Liver (tissue), 9 donors: ENCODE results near the gene POU5F1. TPM values are rescaled to one million over a fixed set of nuclear protein-coding genes. Genes with fewer than 3 reads are reported as not detected.

ENCODE experiments used
- DNase-seq: peaks from one replicate; pipeline ENCODE4 v3.0.0-alpha.2; 2017; ENCODE audit warnings: low spot score
- H3K27ac ChIP-seq, 2 donors: one replicate each; pipeline ENCODE4 v1.7.0; 2013; ENCODE audit warnings: inconsistent platforms in 2 of 2, low read length in 2 of 2, control low read depth in 1 of 2, low read depth in 1 of 2, mild to moderate bottlenecking in 1 of 2
- H3K27me3 ChIP-seq, 4 donors: one replicate each; pipeline versions ENCODE4 v1.6.1 to v1.7.0; 2013; ENCODE audit warnings: low read length in 3 of 4, inconsistent platforms in 1 of 4, mild to moderate bottlenecking in 1 of 4, moderate library complexity in 1 of 4; ENCODE audit not compliant: control insufficient read depth in 4 of 4, insufficient read depth in 4 of 4
- H3K36me3 ChIP-seq, 4 donors: one replicate each; pipeline versions ENCODE4 v1.6.1 to v1.7.0; 2013; ENCODE audit warnings: low read length in 3 of 4, mild to moderate bottlenecking in 3 of 4, low read depth in 1 of 4, moderate library complexity in 1 of 4; ENCODE audit not compliant: control insufficient read depth in 4 of 4, insufficient read depth in 3 of 4
- H3K4me1 ChIP-seq, 4 donors: one replicate each; pipeline versions ENCODE4 v1.6.1 to v1.7.0; 2013; ENCODE audit warnings: low read length in 3 of 4, mild to moderate bottlenecking in 3 of 4, moderate library complexity in 1 of 4; ENCODE audit not compliant: control insufficient read depth in 4 of 4, insufficient read depth in 4 of 4
- H3K4me3 ChIP-seq, 3 donors: one replicate each; pipeline versions ENCODE4 v1.6.1 to v1.7.0; 2013; ENCODE audit warnings: low read length in 3 of 3, control low read depth in 1 of 3, low read depth in 1 of 3, mild to moderate bottlenecking in 1 of 3
- H3K9ac ChIP-seq, 2 donors: one replicate each; pipeline ENCODE4 v1.7.0; 2013; ENCODE audit warnings: low read length in 2 of 2, mild to moderate bottlenecking in 2 of 2, moderate library complexity in 2 of 2, control low read depth in 1 of 2, low read depth in 1 of 2
- H3K9me3 ChIP-seq, 4 donors: one replicate each; pipeline versions ENCODE4 v1.6.1 to v1.7.0; 2013; ENCODE audit warnings: low read length in 3 of 4; ENCODE audit not compliant: control insufficient read depth in 4 of 4
- FOXA2 ChIP-seq: IDR thresholded peaks from 2 replicates; pipeline ENCODE4 v1.6.1; 2016; ENCODE audit warnings: antibody characterized with exemption
- GABPA ChIP-seq, 2 donors: IDR thresholded peaks in 1 of 2; conservative IDR thresholded peaks in 1 of 2; 2 replicates each; pipeline ENCODE4 v1.6.1; 2016; ENCODE audit warnings: antibody characterized with exemption in 2 of 2, mild to moderate bottlenecking in 1 of 2, moderate library complexity in 1 of 2
- HNF4A ChIP-seq, 2 donors: conservative IDR thresholded peaks; 2 replicates each; pipeline ENCODE4 v1.6.1; 2016; ENCODE audit warnings: antibody characterized with exemption in 2 of 2, mild to moderate bottlenecking in 2 of 2
- HNF4G ChIP-seq: IDR thresholded peaks from 2 replicates; pipeline ENCODE4 v1.6.1; 2016; ENCODE audit warnings: antibody characterized with exemption
- MAX ChIP-seq: IDR thresholded peaks from 2 replicates; pipeline ENCODE4 v1.6.1; 2016; ENCODE audit warnings: antibody characterized with exemption
- RAD21 ChIP-seq, 2 donors: IDR thresholded peaks; 2 replicates each; pipeline ENCODE4 v1.6.1; 2016; ENCODE audit warnings: antibody characterized with exemption in 2 of 2, mild to moderate bottlenecking in 2 of 2
- REST ChIP-seq: IDR thresholded peaks from 2 replicates; pipeline ENCODE4 v1.6.1; 2016; ENCODE audit warnings: antibody characterized with exemption, mild to moderate bottlenecking
- SP1 ChIP-seq: IDR thresholded peaks from 2 replicates; pipeline ENCODE4 v1.6.1; 2018; ENCODE audit warnings: antibody characterized with exemption, mild to moderate bottlenecking
- TAF1 ChIP-seq: conservative IDR thresholded peaks from 2 replicates; pipeline ENCODE4 v1.6.1; 2016; ENCODE audit warnings: antibody characterized with exemption, mild to moderate bottlenecking
- YY1 ChIP-seq: IDR thresholded peaks from 2 replicates; pipeline ENCODE4 v1.6.1; 2016; ENCODE audit warnings: antibody characterized with exemption, mild to moderate bottlenecking
- WGBS: extraction: QIAGEN DNeasy Blood & Tissue Kit; methylation state at CpG from one replicate; pipeline ENCODE4 v1.1.7; 2013; 5-methylcytosine and 5-hydroxymethylcytosine counted together
- polyA plus RNA-seq, 2 donors: library from polyadenylated mRNA; stranded (reverse) in 1 of 2; unstranded in 1 of 2; fragments of 200-250 nt in 1 of 2; fragments of >200 nt in 1 of 2; fragmentation: Nextera tagmentation in 1 of 2; extraction: Ambion mirVana in 1 of 2; gene quantifications; one replicate each; pipeline versions ENCODE4 v1.2.1 to v1.2.3, GENCODE V29; 2013 to 2015
- total RNA-seq, 2 donors: library from RNA; depleted of rRNA; stranded (reverse); fragments of >200 nt; gene quantifications; one replicate each; pipeline ENCODE4 v1.2.3, GENCODE V29; 2014
- donor health status: healthy.
- donor health status: healthy.
- donor health status: healthy.
- donor health status: healthy.
- donor health status: healthy.

POU5F1 gene
- total and polyA plus RNA-seq, 4 donors: 0.32 to 3.2 TPM; not detected in 2

GRCh38 chr6:31157513-31158139 lies 12.9 kb downstream of the POU5F1 start, which contains the start of gene CCHCR1:
TSS of gene CCHCR1 (minus strand) at chr6:31157802. CDS start at chr6:31157600, 202 bp downstream.
- Histone ChIP-seq H3K27ac (peak within 1 kb of the TSS; percentile 15 to 51), H3K27me3 (no peaks in the 10 kb centered on the region), H3K4me3 (peak within 1 kb of the TSS; percentile 66 to 77 (median 74)), H3K9ac (peak within 1 kb of the TSS; percentile 42 to 64), H3K9me3 (no peaks in the 10 kb centered on the region), H3K4me1 (peaks cover 3 to 14% (median 11%) of the 10 kb centered on the region in 4 donors), H3K36me3 (peaks cover 0 to 7% (median 3%) of the 10 kb centered on the region in 4 donors)
- WGBS: 15% methylated on average over 14 of the region's 14 CpGs
- DNase-seq: no peak
- TF ChIP-seq HNF4G (no peak), SP1 (no peak)

- TF ChIP-seq HNF4A (conservative IDR thresholded peaks at IDR 0.05) (no peak), MAX (no peak)
- H3K9ac ChIP-seq: no peak overlapping the region
- peaks cover 3 to 14% (median 11%) of the 10 kb centered on the region in 4 donors for H3K4me1 ChIP-seq
- no peaks in the 10 kb centered on the region for H3K9me3 ChIP-seq
- no peak overlapping the region for H3K4me3 ChIP-seq
- H3K27me3 ChIP-seq: no peaks in the 10 kb centered on the region
- peaks cover 0 to 7% (median 3%) of the 10 kb centered on the region in 4 donors for H3K36me3 ChIP-seq
- WGBS: 98% methylated on average over 7 of the region's 7 CpGs
- no peak overlapping the region for H3K27ac ChIP-seq
- DNase-seq: no peak
These were observed 13.8 kb downstream of the POU5F1 start for GRCh38 chr6:31156641-31157040.

- peaks cover 0 to 7% (median 3%) of the 10 kb centered on the region in 4 donors for H3K36me3 ChIP-seq
- no peak for TF ChIP-seq REST
- no peak for TF ChIP-seq GABPA (IDR thresholded peaks at IDR 0.05 in 1 of 2, conservative IDR thresholded peaks at IDR 0.05 in 1 of 2)
- TF ChIP-seq YY1: no peak
- no peak for TF ChIP-seq RAD21 (IDR thresholded peaks at IDR 0.05)
- no peak for TF ChIP-seq TAF1
- no peak for TF ChIP-seq FOXA2
- WGBS: 91% methylated on average over 15 of the region's 15 CpGs
- no peak overlapping the region for H3K4me3 ChIP-seq
- peaks cover 3 to 24% (median 17%) of the 10 kb centered on the region in 4 donors for H3K4me1 ChIP-seq
- no peaks in the 10 kb centered on the region for H3K27me3 ChIP-seq
- no peaks in the 10 kb centered on the region for H3K9me3 ChIP-seq
- H3K9ac ChIP-seq: no peak overlapping the region
- no peak overlapping the region for H3K27ac ChIP-seq
- no peak for DNase-seq
These were observed 16.0 kb downstream of the POU5F1 start for GRCh38 chr6:31154436-31154835.
